Prostate gland (tissue), 2 donors: Measurements from ENCODE around the gene PAPOLB. TPM values are rescaled to one million over a fixed set of nuclear protein-coding genes. Genes with fewer than 3 reads are reported as not detected.

Experiments used
- DNase-seq: peaks from one replicate; pipeline ENCODE4 v3.0.0-alpha.2; 2019; ENCODE audit warnings: low spot score
- H3K27ac ChIP-seq, 2 donors: fragments of 200-600 bp; sonication (generic); 2 replicates each; pipeline ENCODE4 v1.5.1; 2017 to 2019
- H3K27me3 ChIP-seq: fragments of 200-600 bp; sonication (generic); replicated peaks from 2 replicates; pipeline ENCODE4 v1.5.1; 2019; ENCODE audit not compliant: insufficient read depth
- H3K36me3 ChIP-seq, 2 donors: fragments of 200-600 bp; sonication (generic); 1 replicate in 1 of 2; 2 replicates in 1 of 2; pipeline versions ENCODE4 v1.5.1 to v1.8.1; 2017 to 2019
- H3K4me1 ChIP-seq: fragments of 200-600 bp; sonication (generic); replicated peaks from 2 replicates; pipeline ENCODE4 v1.5.1; 2019
- H3K4me3 ChIP-seq, 2 donors: fragments of 200-600 bp; sonication (generic); 2 replicates each; pipeline ENCODE4 v1.5.1; 2017 to 2019
- H3K9me3 ChIP-seq: fragments of 200-600 bp; sonication (generic); 2 replicates; pipeline ENCODE4 v1.5.1; 2017
- POLR2A ChIP-seq: fragments of 450-650 bp; IDR thresholded peaks from one replicate; pipeline ENCODE4 v1.6.1; 2016; ENCODE audit warnings: antibody characterized with exemption, mild to moderate bottlenecking
- POLR2AphosphoS5 ChIP-seq: sonication (generic); formaldehyde crosslinking; IDR thresholded peaks from one replicate; pipeline ENCODE4 v1.6.1; 2017; ENCODE audit warnings: antibody characterized with exemption
- WGBS: methylation state at CpG from one replicate; pipeline ENCODE4 v1.1.5; 2018; 5-methylcytosine and 5-hydroxymethylcytosine counted together
- intact Hi-C: fragments of 100-400 bp; cut with DNase I; formaldehyde crosslinking; loops from one replicate; pipeline ENCODE4 v1.14.2; 2022
- total RNA-seq, 2 donors: library from RNA; depleted of rRNA; stranded (reverse); fragments of >200 nt; gene quantifications; one replicate each; pipeline ENCODE4 v1.1.0, GENCODE V29; 2016
- TF ChIP-seq, protein P1 (sequence below), 4 experiments: fragments of 200-600 bp in 2 of 4; fragments of 450-650 bp in 2 of 4; sonication (generic) in 2 of 4; IDR thresholded peaks; 1 replicate in 3 of 4; 2 replicates in 1 of 4; pipeline ENCODE4 v1.5.1; 2016 to 2019; ENCODE audit warnings: antibody characterized with exemption in 4 of 4, mild to moderate bottlenecking in 2 of 4, moderate library complexity in 2 of 4

The PAPOLB gene
- total RNA-seq, 2 donors from 2014 or later, result 4.7 TPM; not detected in 1

DNA sequence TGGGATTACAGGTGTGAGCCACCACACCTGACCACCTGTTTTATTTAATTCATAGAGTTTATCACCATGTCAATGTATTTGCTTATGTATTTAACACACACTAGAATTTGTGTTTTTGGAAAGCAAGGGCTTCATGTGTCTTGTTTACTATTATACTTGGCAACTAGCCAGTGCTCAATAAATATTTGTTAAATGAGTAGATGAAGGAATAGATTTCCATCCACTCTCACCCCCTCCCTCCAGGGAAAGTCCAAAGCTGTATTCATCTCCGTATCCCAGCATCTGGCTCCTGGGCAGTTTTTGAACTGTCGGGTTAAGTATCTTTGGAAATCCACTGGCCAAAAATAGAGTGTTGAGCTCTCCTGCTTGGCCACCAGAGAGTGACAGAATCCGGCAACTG lies 26.3 kb upstream of the PAPOLB start:
- H3K27ac ChIP-seq, result no peak overlapping the region
- H3K36me3 ChIP-seq, result no peaks in the 10 kb centered on the region
- H3K4me3 ChIP-seq, result no peak overlapping the region
- no peaks in the 10 kb centered on the region for H3K4me1 ChIP-seq
- DNase-seq, result no peak
- 66% methylated on average over 3 of the region's 3 CpGs for WGBS
- intact Hi-C loops, result loop anchor here (10.0 kb wide), 1 partner anchor 53 kb away; no protein-coding TSS in a partner anchor
- no peaks in the 10 kb centered on the region for H3K9me3 ChIP-seq
- H3K27me3 ChIP-seq, result no peaks in the 10 kb centered on the region
- TF ChIP-seq POLR2A (no peak), POLR2AphosphoS5 (no peak)
- TF ChIP-seq, protein P1, sequence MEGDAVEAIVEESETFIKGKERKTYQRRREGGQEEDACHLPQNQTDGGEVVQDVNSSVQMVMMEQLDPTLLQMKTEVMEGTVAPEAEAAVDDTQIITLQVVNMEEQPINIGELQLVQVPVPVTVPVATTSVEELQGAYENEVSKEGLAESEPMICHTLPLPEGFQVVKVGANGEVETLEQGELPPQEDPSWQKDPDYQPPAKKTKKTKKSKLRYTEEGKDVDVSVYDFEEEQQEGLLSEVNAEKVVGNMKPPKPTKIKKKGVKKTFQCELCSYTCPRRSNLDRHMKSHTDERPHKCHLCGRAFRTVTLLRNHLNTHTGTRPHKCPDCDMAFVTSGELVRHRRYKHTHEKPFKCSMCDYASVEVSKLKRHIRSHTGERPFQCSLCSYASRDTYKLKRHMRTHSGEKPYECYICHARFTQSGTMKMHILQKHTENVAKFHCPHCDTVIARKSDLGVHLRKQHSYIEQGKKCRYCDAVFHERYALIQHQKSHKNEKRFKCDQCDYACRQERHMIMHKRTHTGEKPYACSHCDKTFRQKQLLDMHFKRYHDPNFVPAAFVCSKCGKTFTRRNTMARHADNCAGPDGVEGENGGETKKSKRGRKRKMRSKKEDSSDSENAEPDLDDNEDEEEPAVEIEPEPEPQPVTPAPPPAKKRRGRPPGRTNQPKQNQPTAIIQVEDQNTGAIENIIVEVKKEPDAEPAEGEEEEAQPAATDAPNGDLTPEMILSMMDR (IDR thresholded peaks at IDR 0.05), result no peak

DNA sequence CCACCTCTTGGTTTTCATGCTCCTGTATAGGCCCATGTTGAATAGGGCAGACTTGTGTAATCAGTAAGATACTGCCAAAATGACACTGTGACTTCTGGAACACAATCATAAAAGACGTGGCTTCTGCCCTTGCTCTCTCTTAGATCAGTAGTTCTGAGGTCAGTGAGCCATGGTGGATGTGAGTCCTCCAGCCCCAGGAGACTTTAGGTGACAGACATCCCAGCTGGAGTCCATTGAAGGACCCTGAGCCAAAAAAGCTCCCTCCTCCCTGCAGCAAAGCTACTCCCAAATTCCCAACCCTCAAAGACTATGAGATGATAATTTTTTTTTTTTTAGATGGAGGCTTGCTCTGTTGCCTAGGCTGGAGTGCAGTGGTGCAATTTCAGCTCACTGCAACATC lies 24.8 kb upstream of the PAPOLB start:
- no peak overlapping the region for H3K4me3 ChIP-seq
- intact Hi-C loops, result loop anchor here (10.0 kb wide), 1 partner anchor 52 kb away; no protein-coding TSS in a partner anchor
- no peak overlapping the region for H3K27ac ChIP-seq
- DNase-seq, result no peak
- H3K4me1 ChIP-seq, result no peaks in the 10 kb centered on the region
- 61% methylated on average over 1 of the region's 1 CpG for WGBS
- H3K36me3 ChIP-seq, result no peaks in the 10 kb centered on the region
- H3K9me3 ChIP-seq, result no peaks in the 10 kb centered on the region
- no peaks in the 10 kb centered on the region for H3K27me3 ChIP-seq
- TF ChIP-seq POLR2AphosphoS5 (no peak), POLR2A (no peak)
- TF ChIP-seq, protein P1 (IDR thresholded peaks at IDR 0.05), result no peak

DNA sequence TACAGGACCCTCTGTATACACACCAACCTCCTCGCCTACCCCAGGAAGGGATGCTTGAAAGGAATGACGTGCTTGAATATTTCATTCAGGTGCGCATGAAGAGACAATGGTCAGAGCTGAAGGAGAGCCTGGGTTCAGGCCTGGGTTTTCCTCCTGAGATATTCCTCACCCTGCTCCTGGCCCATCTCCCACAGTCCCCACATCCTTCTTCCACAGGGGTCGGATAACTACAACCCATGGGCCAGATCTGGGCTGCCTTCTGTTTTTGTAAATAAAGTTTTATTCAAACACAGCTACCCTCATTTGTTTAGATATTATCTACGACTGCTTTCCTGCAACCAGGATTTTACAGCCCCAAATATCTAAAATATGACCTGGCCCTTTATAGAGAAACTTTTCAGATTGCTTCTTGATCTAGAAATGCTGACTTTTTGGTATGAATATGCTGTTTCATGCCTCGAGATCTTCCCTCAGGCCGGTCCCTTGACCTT lies 23.5 kb upstream of the PAPOLB start:
- TF ChIP-seq, protein P1 (IDR thresholded peaks at IDR 0.05), result no peak
- TF ChIP-seq POLR2AphosphoS5, result no peak
- no peaks in the 10 kb centered on the region for H3K27me3 ChIP-seq
- H3K27ac ChIP-seq, result no peak overlapping the region
- no peak for DNase-seq
- no peaks in the 10 kb centered on the region for H3K4me1 ChIP-seq
- intact Hi-C loops, result loop anchor here (10.0 kb wide), 1 partner anchor 51 kb away; no protein-coding TSS in a partner anchor
- no peaks in the 10 kb centered on the region for H3K36me3 ChIP-seq
- no peaks in the 10 kb centered on the region for H3K9me3 ChIP-seq
- WGBS, result 87% methylated on average over 7 of the region's 7 CpGs
- no peak overlapping the region for H3K4me3 ChIP-seq

DNA sequence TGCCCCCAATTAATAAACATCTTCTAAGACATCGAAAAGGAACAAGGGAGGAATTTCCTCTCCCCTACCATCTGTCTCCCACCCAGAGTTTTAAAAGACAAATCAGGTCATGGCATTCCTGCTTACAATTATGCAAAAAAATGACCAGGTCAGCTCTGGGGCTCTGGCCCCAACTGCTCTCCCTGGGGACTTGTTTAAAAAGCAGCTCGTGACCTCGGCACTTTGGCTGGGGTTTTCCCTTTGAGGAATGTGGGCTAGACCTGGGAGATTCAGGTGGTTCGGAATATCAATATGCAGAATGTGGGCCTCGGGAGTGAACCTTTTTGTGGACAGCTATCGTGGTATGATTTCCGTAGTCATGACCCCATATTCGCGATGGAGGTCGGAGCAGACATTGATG lies 22.3 kb upstream of the PAPOLB start:
- Histone ChIP-seq H3K4me1 (no peaks in the 10 kb centered on the region), H3K27me3 (no peaks in the 10 kb centered on the region), H3K36me3 (no peaks in the 10 kb centered on the region), H3K4me3 (no peak overlapping the region), H3K27ac (no peak overlapping the region), H3K9me3 (no peaks in the 10 kb centered on the region)
- 79% methylated on average over 10 of the region's 10 CpGs for WGBS
- intact Hi-C loops, result loop anchor here (5.0 to 10.0 kb wide), 2 partner anchors 49 to 87 kb away; no protein-coding TSS in a partner anchor
- no peak for TF ChIP-seq POLR2A
- no peak for TF ChIP-seq POLR2AphosphoS5
- TF ChIP-seq, protein P1 (IDR thresholded peaks at IDR 0.05), result no peak
- DNase-seq, result no peak
